ENCODE results near the gene PPP1R2. TPM values are rescaled to one million over a fixed set of nuclear protein-coding genes. Genes with fewer than 3 reads are reported as not detected.

PPP1R2 gene
- total RNA-seq, 1 donor from 2014 or later, result 17.5 TPM

DNA sequence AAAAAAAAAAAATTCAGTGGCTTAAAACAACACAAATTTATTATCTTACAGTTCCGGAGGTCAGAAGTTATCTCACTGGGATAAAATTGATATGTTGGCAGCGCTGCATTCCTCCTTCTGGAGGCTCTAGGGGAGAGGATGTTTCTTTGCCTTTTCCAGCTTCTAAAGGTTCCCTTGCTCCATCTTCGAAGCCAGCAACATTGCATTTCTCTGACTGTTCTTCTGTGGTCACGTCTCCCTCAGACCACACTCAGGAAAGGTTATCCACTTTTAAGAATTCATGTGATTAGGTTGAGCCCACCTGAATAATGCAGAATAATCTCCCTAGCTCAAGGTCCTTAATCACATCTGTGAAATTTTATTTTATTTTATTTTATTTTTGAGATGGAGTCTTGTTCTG lies 76.9 kb downstream of the PPP1R2 start:
- no peak overlapping the region for H3K27ac Mint-ChIP-seq
- H3K4me3 Mint-ChIP-seq (ENCODE audit: low read depth), result no peak overlapping the region

More for the DNA sequence above, 76.9 kb downstream of the PPP1R2 start:
- no peaks in the 10 kb centered on the region for H3K4me1 Mint-ChIP-seq (ENCODE audit: low read depth)
- no peaks in the 10 kb centered on the region for H3K36me3 Mint-ChIP-seq (ENCODE audit: insufficient read depth)
- DNase-seq (ENCODE audit: low spot score, unreplicated experiment), result no peak
- TF ChIP-seq, protein P1, sequence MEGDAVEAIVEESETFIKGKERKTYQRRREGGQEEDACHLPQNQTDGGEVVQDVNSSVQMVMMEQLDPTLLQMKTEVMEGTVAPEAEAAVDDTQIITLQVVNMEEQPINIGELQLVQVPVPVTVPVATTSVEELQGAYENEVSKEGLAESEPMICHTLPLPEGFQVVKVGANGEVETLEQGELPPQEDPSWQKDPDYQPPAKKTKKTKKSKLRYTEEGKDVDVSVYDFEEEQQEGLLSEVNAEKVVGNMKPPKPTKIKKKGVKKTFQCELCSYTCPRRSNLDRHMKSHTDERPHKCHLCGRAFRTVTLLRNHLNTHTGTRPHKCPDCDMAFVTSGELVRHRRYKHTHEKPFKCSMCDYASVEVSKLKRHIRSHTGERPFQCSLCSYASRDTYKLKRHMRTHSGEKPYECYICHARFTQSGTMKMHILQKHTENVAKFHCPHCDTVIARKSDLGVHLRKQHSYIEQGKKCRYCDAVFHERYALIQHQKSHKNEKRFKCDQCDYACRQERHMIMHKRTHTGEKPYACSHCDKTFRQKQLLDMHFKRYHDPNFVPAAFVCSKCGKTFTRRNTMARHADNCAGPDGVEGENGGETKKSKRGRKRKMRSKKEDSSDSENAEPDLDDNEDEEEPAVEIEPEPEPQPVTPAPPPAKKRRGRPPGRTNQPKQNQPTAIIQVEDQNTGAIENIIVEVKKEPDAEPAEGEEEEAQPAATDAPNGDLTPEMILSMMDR (IDR thresholded peaks at IDR 0.05; ENCODE audit: unreplicated experiment), result no peak
- H3K9me3 Mint-ChIP-seq (ENCODE audit: low read depth), result no peaks in the 10 kb centered on the region
- H3K27me3 Mint-ChIP-seq, result no peaks in the 10 kb centered on the region

Other genes starting within 250 kb of the PPP1R2 start
- 33.0 and 34.2 TPM in 2 replicates for gene ACAP2, start 100.3 kb downstream of the PPP1R2 start, total RNA-seq
- not detected in 2 replicates for gene APOD, start 40.6 kb upstream of the PPP1R2 start, total RNA-seq
- 4.5 and 5.0 TPM in 2 replicates for gene MUC20, start 177.7 kb upstream of the PPP1R2 start, total RNA-seq

Measured in progenitor cell of endocrine pancreas (in vitro differentiated cells).